Glomerular visceral epithelial cell (primary cell): ENCODE results near the gene NELL2.
"Not testable (repeated sequence)": the region's sequence is repeated elsewhere in the genome, so short reads cannot be mapped to it uniquely, and the experiment has no call there.

ENCODE experiments used
- DNase-seq: peaks from one replicate; pipeline ENCODE4 v3.0.0-alpha.2; 2016; ENCODE audit errors: extremely low spot score

Gene NELL2

DNA sequence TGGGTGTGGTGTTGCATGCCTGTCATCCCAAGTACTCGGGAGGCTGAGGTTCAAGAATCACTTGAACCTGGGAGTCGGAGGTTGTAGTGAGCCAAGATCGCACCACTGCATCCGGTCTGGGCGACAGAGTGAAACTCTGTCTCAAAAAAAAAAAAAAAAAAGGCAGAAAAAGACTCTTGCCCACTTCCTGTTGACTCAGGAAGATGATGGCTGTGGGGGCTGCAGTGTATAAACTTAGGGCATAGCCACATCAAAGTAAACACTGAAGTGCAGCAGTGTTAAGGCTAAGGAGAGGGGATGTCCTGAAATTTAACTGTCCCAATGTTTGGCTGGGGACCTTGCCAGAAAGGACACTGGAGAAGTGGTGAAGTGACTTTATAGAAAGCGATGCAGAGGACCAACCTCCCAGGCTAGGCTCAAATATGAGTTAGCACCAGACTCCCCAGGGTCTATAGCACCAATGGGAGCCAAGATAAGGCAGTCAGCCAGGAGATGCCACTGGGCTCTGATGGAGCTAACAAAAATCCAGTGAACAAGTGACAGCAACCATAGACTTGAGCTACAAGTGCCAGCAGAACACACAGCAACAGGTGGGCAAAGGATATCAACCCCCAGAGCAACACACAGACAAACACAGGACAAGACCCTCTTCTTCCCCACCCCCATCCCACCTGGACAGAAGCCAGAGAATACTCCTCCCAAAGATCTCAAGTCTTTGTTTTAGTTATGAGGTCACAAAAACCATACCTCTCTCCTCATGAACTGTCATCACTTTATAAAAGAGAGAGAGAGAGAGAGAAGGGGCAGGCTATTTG is 28.0 kb downstream of the NELL2 start:
- DNase-seq, result no peak

DNA sequence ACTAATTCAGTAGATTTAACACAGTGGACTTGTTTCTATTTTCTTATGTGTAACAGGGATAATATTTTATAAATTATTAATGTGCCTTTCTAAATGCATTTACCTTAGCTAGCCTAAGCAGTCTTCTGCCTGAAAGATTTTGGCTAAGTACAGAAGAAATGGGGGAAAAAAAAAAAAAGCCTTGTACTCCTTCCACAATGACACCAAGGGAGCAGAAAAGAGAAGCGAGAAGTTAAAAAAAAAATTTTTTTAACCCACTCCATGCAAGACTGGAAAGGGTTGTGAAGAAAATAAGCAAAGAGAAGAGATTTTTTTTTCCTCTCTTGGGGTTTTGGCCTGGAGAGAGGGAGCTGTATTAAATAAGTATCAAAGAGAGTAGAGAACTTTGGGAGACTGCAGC is 28.7 kb downstream of the NELL2 start:
- DNase-seq, result no peak

DNA sequence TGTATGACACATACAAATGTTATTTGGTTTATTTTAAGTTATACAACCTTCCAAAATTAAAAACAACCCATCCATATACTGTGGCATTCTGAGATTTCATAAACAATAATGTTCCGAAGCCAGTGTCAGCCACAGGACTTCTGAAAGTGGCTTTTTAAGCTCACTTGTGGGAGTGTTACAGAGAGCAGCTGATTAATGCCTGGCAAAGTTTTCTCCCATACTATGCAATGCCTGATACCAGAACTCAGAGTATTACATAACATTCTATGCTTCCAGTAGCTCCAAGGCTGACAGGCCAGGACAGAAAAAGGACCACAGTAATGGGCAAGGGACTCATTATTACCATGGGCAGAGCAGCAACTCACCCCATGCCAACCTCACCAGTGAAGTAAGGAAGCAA is 29.3 kb downstream of the NELL2 start:
- no peak for DNase-seq

DNA sequence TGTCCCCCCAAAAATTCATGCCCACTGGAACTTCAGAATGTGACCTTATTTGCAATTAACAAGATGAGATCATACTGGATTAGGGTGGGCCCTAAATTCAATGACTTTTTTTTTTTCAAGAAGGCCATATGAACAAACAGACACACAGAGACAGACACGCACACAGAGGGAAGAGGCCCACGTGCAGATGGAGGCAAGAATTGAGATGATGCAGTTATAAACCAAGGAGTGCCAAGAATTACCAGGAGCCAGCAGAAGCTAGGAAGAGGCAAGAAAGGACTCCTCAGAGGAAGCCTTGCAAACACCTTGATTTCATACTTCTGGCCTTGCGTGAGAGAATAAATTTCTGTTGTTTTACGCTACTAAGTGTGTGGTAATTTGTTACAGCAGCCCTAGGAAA is 33.4 kb downstream of the NELL2 start:
- no peak for DNase-seq

DNA sequence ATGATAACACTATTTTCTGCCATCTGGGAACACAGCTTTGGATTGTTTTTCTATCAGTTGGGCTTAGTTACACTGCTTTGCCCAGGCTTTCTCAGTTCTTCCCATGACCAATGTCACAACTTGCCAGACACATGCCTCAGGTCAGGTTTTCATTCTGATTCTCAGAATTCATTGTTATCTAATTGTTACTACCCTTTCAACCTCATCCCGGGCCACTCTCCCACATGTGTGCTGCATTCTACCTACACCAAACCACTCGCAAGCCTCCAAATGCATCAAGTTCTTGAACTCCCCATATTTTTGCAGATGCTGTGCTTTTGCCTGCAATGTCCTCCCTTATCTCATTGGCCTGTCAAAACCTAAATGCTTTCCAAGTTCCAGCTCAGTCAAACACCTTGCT is 36.3 kb downstream of the NELL2 start:
- DNase-seq, result no peak

DNA sequence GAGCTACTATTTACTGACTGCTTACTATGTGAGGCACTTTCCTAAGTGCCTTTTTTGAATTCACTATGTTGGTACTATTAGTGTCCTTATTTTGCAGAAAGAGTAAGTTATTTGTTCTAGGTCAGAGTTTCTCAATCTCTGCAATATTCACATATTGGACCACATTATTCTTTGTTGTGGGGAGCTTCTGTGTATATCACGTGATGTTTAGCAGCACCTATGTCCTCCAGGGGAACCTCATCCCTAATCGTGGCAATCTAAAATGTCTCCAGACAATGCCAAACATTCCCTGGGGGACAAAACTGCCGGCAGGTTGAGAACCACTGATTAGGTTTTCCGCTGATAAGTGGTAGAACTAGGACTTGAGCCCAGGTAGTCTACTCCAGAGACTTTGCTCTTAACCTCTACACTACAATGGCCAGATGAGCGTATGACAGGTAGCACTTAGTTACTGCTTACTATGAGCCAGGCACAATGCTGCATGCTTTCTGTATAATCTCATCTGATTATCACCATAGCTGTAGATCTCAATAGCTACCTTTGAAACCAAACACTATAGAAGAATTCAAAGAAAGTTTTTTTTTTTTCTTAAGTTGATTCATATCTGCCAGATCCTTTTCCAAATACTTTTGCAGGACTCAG is 38.9 kb downstream of the NELL2 start:
- DNase-seq, result no peak

DNA sequence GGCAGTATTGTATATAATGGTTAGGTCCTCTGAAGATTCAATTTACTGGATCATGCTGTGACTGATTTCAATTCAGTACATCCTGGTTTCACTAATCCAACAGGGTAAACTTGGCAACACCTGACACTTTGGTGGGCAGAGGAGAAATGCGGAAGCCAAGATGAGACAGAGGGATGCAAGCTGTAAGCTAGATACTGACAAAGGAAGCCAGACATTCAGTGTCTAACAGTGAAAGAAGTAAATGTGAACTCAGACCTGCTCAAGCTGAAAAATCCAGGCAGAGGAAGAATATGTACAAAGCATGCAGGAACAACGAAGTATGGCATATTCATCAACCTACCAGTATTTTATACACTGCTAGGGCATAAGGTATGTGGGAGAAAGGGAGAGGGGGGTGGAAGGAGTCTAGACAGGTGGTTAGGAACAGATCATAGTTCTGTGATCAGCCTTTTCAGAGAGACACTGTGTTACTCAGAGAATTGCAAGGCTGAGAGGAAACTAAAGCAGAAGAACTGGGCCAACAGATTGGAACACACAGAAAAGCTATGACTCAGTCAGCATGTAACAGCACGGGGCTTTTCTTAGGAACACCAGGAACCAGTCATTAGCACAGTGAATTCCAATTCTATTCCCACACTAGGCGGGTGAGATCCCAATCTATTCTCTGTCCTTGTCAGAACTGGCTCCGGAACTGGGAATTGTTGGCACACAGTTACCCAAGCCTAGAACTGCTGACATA is 40.3 kb downstream of the NELL2 start:
- DNase-seq, result no peak

DNA sequence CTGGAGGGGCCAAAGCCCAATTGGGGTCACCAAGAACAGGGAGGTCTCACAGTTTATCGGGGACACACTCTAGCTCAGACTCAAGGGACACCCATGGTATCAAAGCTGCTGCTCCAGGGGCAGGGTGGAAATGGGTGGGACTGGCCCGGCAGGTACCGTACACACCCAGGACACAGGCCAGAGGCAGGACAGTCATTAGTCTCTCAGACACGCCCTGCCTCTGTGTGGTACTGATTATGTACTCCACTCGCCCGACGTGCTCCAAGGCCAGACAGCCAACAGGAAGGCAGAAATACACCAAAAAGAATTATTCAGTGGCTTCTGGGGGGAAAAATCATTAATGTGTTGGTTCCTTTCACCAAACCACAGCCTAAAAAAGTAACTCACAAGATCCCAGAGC is 41.1 kb downstream of the NELL2 start:
- DNase-seq, result not testable (repeated sequence)

DNA sequence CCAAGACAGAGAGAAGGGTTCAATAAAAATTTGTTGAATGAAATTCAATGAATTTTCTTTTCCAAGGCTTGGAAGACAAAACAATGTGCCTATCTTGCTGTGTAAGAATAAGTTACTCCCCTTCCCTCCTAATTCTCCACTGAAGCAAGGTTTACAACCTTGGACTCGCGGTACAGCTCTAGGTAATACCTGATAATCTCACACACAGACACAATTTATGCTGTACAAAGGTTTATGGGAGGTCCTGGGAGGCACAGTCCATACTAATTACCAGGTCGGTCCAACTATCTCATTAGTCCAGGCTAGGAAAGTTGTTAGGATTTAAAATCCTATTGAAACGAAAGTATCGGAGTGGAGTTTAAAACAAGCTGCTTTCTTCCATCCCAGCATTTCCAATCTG is 42.6 kb downstream of the NELL2 start:
- no peak for DNase-seq

DNA sequence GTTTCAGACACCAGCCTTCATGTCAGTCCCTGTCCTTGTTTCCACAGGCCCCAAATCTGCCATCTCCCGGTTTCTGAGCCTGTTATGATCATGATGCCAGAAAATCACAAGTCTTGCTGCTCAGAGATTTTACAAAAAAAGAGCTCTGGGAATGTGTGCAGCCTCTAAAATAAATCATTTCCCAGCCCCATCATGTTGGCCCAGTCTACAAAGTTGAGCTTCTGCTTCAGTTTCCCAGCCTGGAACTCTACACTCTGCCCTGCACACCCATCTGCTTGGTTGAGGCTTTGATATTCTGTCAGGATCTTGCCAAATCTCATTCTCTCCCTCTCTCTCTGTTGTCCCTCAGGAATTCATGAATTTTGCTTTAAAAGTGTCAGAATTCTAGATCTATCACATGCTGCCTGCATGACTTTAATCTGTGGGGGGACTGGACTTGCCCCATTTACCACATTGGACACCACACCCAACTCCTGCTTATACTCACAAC is 45.5 kb downstream of the NELL2 start:
- no peak for DNase-seq

DNA sequence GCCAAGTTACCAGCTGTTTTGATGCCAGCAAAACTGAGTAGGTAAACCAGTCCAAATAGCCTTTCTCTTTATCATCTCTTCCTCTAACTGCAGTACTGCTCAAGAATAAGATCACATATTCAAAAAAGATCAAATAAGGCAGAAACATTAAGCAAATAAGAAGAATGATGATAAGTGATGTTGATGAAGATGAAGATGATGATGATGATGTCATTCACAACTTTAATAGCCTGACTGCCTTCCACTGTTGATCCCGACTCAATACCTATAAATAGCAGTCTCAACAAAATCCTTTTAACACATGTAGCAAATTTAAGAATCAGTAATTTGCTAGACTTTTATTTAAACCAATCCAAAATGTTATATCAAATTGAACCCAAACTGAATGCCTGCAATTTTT is 47.1 kb downstream of the NELL2 start:
- no peak for DNase-seq

DNA sequence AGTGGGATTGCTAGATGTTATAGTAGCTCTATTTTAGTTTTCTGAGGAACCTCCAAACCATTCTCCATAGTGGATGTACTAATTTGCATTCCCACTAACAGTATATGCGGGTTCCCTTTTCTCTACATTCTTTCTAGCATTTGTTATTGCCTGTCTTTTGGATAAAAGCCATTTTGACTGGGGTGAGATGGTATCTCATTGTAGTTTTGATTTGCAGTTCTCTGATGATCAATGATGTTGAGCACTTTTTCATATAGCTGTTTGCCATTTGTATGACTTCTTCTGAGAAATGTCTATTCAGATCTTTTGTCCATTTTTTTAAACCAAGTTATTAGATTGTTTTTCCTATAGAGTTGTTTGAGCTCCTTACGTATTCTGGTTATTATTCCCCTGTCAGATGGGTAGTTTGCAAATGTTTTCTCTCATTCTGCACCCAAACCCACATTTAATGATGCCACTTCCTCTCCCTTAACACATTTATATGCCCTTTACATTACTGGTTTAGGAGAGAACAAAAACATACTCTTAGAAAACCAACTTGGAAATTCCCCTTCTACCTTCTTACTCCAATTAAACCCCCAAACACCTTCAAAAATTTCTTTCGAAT is 48.2 kb downstream of the NELL2 start:
- DNase-seq, result no peak

DNA sequence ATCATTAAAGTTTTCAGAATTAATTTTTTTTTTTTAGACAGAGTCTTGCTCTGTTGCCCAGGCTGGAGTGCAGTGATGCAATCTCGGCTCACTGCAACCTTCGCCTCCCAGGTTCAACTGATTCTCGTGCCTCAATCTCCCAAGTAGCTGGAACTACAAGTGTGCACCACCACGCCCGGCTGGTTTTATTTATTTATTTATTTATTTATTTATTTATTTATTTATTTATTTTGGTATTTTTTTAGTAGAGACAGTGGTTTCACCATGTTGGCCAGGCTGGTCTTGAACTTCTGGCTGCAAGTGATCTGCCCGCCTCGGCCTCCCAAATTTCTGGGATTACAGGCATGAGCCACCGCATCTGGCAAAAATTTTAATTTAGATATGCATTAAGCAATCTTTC is 54.4 kb downstream of the NELL2 start:
- not testable (repeated sequence) for DNase-seq

DNA sequence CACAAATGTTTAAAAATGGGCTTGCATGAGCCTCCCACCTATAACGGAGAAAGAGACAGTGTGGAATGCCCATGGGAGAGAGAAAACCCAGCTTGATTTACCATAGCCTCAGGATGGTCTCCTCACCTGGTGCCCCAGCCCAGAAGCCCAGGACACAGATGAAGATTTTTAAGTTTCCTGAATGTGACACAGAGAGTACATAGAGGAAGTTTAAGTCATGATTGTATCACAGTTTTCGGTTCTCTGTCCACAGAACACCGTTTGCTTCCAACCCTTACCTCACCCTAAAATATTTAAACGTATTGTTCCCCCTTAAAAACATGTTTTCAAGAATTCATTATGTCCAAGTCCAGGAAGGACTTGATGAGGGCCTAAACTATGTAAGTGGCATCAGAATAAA is 56.2 kb downstream of the NELL2 start:
- no peak for DNase-seq

DNA sequence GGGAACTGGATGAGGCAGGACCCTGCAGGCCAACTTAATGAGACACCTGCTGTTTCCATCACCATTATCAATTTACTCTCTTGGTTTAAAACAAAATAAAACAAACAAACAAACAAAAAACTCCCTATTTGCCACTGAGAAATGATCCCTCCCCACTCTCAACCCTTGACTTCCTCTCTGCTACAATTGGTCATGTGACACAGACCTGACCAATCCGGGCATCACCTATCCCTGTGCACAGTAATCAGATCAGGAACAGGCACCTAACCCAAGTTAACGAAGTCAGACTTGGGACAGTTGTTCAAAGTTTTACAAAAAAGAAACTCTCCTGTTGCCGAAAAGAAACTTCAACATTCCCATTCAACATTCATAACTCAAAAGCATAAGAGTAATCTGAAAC is 58.4 kb downstream of the NELL2 start:
- no peak for DNase-seq

DNA sequence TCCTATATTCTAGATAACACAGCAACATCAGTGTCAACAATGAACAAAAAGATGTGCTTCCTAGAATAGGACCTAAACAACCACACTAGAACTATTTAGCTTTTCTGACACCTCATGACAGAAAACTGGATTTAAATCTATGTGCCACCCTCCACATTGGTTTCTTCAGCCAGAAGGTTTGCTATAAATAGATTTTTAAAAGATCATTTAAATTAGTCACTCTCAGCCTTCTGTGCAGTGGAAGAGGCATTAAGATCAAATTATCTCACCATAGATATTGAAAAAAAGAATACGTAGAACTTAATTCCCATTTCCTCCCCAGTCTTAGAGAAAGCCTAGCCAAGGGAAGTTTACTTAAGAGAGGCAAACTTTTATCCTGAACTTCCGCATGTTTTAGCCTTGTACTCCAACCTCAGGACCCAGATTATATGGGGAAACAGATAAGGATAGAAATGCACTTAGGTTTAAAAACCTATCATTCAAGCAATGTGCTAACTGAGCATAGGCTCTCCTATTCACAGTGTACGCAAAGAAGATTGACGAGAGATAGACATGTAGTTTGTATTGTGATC is 59.6 kb downstream of the NELL2 start:
- DNase-seq, result no peak

DNA sequence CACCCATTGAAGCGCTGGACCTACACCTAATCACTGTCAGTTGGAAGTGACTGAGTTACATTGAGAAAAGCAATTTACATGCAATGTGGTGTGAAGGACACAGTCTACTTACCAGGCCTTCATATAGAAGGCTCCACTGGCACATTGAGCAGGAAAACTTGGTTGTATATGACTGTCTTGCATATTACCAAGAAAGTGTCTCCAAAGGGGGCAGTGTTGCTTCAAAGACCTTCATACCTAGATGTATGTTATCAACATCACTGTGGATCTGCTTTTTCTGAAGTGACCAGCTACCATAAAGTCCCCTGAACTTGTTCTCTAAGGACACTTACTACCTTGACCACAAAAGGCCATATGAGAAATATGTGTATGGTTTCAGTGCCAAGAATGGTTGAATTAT is 64.1 kb downstream of the NELL2 start:
- no peak for DNase-seq

DNA sequence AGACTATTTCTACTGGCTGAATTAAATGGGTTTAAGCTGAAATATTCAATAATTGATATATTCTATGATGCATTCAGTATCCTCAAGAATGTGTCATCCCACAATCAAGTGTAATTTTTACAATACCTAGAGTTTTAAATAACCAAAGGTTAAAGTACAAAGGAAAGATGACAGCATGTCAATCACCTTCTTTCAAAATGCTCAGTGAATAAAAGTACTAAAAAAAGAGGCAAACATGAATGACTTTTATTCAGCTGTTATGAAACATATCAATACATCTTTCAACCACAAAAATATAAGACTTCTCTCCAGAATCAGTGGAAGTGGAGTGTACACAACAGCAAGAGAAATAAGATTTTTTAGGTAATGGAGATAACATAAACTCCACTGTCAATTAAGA is 72.0 kb downstream of the NELL2 start:
- no peak for DNase-seq

DNA sequence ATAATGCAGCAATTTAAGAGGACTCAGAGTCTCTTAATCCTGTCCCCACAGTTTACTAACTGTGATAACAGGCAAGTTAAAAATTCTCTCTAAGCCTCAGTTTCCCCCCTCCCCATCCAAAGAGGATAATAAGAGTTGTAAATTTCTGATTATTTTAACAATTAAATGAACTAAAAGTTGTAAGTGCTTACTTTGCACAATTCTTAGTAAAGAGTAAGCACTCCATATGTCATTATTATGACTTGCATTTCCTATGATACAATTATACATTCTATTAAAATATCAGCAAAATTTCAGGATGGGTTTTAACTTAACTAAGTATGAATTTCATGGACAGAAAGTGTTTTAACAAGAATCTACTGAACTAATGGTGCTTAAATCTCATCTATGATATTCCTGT is 80.1 kb downstream of the NELL2 start:
- no peak for DNase-seq

DNA sequence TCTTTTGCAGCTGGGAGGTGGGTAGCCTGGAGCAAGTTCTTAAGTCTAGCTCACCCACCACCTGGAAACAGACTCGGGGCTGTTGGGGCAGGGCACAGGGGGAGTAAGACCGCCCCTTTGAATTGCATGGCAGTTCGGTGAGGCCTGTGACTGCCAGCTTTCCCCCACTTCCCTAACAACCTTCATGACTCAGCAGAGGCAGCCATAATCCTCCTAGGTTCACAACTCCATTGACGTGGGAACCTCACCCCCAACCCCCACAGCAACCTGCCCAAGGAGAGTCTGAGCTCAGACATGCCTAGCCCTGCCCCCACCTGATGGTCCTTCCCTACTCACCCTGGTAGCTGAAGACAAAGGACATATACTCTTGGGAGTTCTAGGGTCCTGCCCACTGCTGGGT is 87.4 kb downstream of the NELL2 start:
- no peak for DNase-seq

DNA sequence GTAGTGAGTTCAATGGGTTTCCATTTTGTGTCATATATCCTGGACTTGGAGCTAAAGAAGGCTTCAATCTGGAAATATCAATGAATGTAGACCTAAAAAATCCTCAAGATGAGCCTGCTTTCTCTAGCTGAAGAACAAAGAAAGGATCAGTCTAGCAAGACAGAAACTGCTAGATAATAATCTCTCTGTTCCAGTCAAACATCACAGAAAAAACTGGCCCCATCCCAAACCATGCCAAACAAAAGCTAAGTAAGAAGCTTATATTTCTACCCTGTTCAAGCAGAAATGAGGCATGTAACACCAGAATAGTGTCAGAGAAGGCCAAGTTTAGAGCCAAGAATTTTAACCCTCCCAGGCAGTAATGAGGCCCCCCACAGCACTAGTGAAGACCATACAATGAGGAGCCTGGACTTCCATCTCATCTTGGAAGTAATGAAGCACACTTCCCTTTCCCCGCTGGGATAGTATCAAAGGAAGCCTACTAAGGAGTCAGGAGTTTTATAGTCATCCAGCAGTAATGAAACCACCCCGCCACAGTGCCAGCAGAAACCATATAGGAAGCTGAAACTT is 95.8 kb downstream of the NELL2 start:
- DNase-seq, result no peak

DNA sequence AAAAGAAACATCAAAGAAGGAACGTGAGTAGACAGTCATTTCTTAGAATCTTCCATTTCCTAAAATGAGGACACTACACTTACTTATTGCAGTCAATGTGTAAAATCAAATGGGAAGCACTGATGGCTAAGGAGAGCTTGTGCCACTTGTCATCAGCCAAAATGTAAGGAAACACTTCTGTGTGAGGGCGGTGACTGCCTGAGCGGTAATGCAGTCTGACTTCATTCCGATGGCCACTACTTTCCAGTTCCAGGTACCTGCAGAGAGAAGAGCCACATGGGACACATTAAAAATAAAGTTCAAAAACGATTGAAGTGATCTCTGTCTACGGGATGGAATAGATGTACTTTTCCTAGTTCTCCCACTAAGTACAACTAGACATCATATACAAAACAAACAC is 96.3 kb downstream of the NELL2 start:
- DNase-seq, result no peak
